Inflammatory macrophage (primary cell): ENCODE data around the gene F2R.
"Not testable (repeated sequence)": the region's sequence is repeated elsewhere in the genome, so short reads cannot be mapped to it uniquely, and the experiment has no call there.

Source experiments
- DNase-seq, 2 donors: peaks; one replicate each; pipeline ENCODE4 v3.0.0-alpha.2; 2020 to 2022
- total RNA-seq, 18 experiments: gene quantifications; one replicate each; lab custom pipeline; 2026; ENCODE audit warnings: mixed read lengths in 6 of 18, inconsistent platforms in 2 of 18; lab: John Stamatoyannopoulos, UW

The F2R gene
- 0.09 to 0.85 (median 0.25) reads per million in 18 experiments for total RNA-seq

GRCh38 chr5:76715736-76716455 lies at the start of gene F2R:
F2R (plus strand) TSS chr5:76716126; CDS start chr5:76716308, 182 bp downstream.
- DNase-seq, result peak in 1 of 2 donors; percentile 43

GRCh38 chr5:76667495-76667894 lies 48.4 kb upstream of the F2R start:
- no peak for DNase-seq

GRCh38 chr5:76669245-76669644 lies 46.7 kb upstream of the F2R start:
- DNase-seq, result no peak

GRCh38 chr5:76670508-76670907 lies 45.4 kb upstream of the F2R start:
- no peak for DNase-seq

GRCh38 chr5:76672242-76672641 lies 43.7 kb upstream of the F2R start:
- DNase-seq, result peak in 1 of 2 donors; percentile 10

GRCh38 chr5:76673125-76673524 lies 42.8 kb upstream of the F2R start:
- no peak for DNase-seq

GRCh38 chr5:76674330-76675066 lies 41.4 kb upstream of the F2R start:
- DNase-seq, result no peak

GRCh38 chr5:76675364-76675763 lies 40.6 kb upstream of the F2R start:
- no peak for DNase-seq

- DNase-seq, result no peak
These were observed 38.0 kb upstream of the F2R start for GRCh38 chr5:76677849-76678472.

- DNase-seq, result no peak
These were observed 36.7 kb upstream of the F2R start for GRCh38 chr5:76679231-76679630.

GRCh38 chr5:76680826-76681225 lies 35.1 kb upstream of the F2R start:
- DNase-seq, result not testable (repeated sequence)

- DNase-seq, result no peak
These were observed 34.6 kb upstream of the F2R start for GRCh38 chr5:76681287-76681686.

- no peak for DNase-seq
These were observed 33.5 kb upstream of the F2R start for GRCh38 chr5:76682387-76682786.

- no peak for DNase-seq
These were observed 31.9 kb upstream of the F2R start for GRCh38 chr5:76683816-76684731.

- no peak for DNase-seq
These were observed 31.0 kb upstream of the F2R start for GRCh38 chr5:76684756-76685519.

- DNase-seq, result no peak
These were observed 30.2 kb upstream of the F2R start for GRCh38 chr5:76685704-76686103.

- no peak for DNase-seq
These were observed 27.7 kb upstream of the F2R start for GRCh38 chr5:76688212-76688611.

GRCh38 chr5:76688836-76689235 lies 27.1 kb upstream of the F2R start:
- DNase-seq, result no peak

- no peak for DNase-seq
These were observed 26.4 kb upstream of the F2R start for GRCh38 chr5:76689321-76690036.

GRCh38 chr5:76690037-76690679 lies 25.8 kb upstream of the F2R start:
- DNase-seq, result no peak
